Measurements from ENCODE around the gene PCSK5.
"Not testable (repeated sequence)": the region's sequence is repeated elsewhere in the genome, so short reads cannot be mapped to it uniquely, and the experiment has no call there.

The PCSK5 gene

DNA sequence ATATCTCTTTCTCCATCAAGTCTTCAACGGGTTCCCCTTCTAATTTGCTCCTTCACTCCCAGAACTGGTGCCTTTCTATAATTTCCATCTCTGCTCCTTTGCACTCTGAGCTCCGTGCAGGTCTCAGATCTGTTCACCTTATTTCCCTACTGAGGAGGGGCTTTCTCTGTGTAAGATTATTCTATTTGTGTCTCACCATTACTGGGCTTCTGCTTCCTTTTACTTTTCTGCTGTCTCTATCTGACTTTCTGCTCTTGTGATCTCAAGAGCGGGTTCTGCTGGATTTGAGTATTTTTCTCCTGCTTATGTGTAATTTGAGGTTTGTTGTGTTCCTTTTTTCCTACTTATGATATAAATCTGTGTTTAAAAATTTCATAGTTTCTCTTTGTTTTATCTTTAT is 117.5 kb downstream of the PCSK5 start:
- no peak for DNase-seq (ENCODE audit: low read depth)

GRCh38 chr9:76013809-76014208 is 123.3 kb downstream of the PCSK5 start:
- DNase-seq (ENCODE audit: low read depth): no peak

DNA sequence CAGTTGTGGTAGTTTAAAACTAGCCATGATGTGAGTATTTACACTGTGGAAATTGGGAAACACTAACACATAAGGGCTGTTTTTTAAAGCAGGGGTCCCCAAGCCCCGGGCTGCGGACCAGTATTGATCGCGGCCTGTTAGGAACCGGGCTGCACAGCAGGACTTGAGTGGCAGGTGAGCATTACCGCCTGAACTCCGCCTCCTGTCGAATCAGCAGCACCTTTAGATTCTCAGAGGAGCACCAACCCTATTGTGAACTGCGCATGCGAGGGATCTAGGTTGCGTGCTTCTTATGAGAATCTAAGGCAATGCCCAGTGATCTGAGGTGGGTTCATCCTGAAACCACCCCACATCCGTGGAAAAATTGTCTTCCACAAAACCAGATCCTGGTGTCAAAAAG is 127.8 kb downstream of the PCSK5 start:
- DNase-seq (ENCODE audit: low read depth): no peak

- no peak for DNase-seq (ENCODE audit: low read depth)
Measured at GRCh38 chr9:76018761-76019160, 128.3 kb downstream of the PCSK5 start.

- DNase-seq (ENCODE audit: low read depth): no peak
Measured at GRCh38 chr9:76020652-76021051, 130.2 kb downstream of the PCSK5 start.

- no peak for DNase-seq (ENCODE audit: low read depth)
Measured at GRCh38 chr9:76022317-76022716, 131.8 kb downstream of the PCSK5 start.

DNA sequence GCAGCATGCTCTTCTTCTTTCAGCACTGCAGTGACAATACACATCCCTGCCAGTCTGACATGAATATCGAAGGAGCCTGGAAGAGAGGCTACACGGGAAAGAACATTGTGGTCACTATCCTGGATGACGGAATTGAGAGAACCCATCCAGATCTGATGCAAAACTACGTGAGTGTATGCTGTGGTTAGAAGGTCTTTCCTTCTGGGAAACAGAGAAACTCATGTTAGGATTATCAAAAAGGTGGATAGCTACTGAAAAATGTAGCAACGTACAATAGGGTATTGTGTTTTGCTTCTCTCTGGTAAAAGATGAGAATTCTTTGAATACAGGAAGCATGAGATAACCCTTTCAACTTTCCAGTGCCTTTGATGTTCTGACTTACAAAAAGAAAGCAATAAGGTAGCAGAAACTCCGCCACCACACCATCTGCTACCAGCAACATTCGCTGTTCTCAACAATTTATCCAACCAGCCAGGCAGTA is 133.3 kb downstream of the PCSK5 start:
- peak; percentile 16 for DNase-seq (ENCODE audit: low read depth)

GRCh38 chr9:76025286-76025685 is 134.8 kb downstream of the PCSK5 start:
- no peak for DNase-seq (ENCODE audit: low read depth)

DNA sequence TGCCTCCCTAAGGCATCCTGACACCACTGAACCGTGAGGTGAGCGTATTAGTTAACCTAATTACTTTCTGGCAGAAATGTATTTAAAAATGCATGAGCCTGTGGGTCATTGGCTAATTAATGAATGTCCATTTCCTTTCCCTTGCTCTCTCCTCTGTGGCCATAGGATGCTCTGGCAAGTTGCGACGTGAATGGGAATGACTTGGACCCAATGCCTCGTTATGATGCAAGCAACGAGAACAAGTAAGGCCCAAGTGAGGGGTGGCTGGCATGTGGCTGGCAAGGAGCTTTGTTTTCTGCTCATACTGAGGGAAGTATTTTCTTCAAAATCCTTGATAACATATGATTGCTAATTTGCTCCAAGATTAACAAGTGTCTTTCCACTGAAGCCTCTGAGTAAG is 136.3 kb downstream of the PCSK5 start:
- DNase-seq (ENCODE audit: low read depth): no peak

GRCh38 chr9:76027416-76027815 is 136.9 kb downstream of the PCSK5 start:
- no peak for DNase-seq (ENCODE audit: low read depth)

DNA sequence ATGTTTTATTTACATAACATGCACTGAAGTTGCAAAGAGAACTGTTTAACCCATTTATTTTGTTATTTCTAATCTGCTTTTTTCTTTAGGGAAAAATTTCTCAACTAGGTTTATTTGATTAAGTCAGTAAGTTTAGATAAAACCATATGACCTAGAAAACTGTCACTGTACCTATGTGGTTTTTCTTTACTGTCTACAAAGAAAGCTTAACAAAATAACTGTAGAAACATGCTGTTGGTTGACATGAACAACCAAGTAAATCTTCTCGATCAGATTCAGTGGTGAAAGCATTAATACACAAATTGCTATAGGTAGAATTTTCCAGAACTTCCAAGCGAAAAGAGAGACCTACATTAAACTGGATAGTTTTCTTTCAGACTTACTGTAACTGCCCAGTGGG is 137.4 kb downstream of the PCSK5 start:
- DNase-seq (ENCODE audit: low read depth): no peak

- no peak for DNase-seq (ENCODE audit: low read depth)
Measured at GRCh38 chr9:76032038-76032796, 141.7 kb downstream of the PCSK5 start.

DNA sequence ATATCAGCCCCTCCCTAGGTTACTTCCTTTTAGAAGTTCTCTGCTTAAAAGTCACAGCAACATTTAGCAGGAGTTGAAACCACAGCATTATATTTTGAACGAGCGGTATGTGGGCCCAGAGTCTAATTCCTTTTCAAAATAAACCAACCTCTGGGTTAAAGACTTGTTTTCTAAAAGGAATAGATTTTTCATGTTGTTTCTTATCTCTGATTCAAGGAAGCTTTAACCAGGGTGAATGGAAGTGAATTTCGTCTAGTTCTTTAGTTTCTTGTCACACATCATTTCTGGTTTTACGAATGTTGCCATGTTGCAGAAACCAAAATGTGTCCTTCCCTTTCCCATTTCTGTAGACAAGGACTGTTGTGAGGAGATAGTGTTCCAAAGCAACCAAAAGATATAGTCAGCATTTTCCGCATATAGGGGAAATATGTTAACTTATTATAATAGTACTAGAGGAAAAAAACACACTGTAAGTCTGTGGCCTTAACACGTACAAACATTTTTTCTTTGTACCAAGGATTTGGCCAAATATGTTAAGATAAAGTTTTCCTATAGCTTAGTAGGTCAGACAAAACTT is 142.4 kb downstream of the PCSK5 start:
- no peak for DNase-seq (ENCODE audit: low read depth)

- no peak for DNase-seq (ENCODE audit: low read depth)
Measured at GRCh38 chr9:76034049-76034448, 143.6 kb downstream of the PCSK5 start.

DNA sequence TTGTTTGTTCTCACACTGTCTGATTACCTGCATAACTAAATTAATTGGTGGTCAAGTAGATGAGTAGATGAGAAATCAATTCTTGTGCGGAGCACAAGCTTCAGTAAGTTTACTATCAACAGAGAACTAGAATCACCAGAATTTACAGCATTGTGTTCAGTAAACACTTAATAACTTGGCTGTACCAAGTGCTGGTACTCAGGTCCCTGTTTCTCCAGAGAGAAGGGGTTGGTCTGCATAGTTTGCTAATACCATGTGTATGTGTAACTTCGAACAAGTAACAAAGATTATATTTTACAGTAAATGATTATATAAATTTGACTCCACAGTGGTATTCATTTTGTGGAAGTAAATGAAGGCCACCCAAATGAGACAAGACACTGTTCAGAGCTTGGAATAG is 146.3 kb downstream of the PCSK5 start:
- DNase-seq (ENCODE audit: low read depth): no peak

GRCh38 chr9:76037587-76038225 is 147.2 kb downstream of the PCSK5 start:
- no peak for DNase-seq (ENCODE audit: low read depth)

- no peak for DNase-seq (ENCODE audit: low read depth)
Measured at GRCh38 chr9:76038431-76038830, 148.0 kb downstream of the PCSK5 start.

GRCh38 chr9:76044266-76044819 is 153.9 kb downstream of the PCSK5 start:
- no peak for DNase-seq (ENCODE audit: low read depth)

- no peak for DNase-seq (ENCODE audit: low read depth)
Measured at GRCh38 chr9:76045221-76045620, 154.7 kb downstream of the PCSK5 start.

DNA sequence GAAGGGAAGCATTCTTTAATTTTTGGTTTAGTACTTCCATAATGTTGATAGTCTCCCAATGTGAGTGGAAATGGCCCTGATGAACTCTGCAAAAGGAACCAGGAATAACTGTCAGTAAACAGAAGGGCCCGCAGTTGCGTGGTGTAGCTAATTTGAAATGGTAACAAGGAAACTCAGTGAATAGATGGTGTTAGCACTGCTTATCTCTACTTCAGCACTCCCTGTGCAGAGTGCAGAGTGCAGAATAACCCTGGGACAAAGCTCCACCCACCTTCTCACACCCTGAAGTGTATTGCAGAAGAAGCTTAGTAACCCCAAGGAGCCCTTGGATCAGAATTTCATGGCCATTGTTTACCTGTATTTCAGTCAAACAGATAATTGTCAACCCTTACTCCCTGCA is 158.9 kb downstream of the PCSK5 start:
- no peak for DNase-seq (ENCODE audit: low read depth)

DNA sequence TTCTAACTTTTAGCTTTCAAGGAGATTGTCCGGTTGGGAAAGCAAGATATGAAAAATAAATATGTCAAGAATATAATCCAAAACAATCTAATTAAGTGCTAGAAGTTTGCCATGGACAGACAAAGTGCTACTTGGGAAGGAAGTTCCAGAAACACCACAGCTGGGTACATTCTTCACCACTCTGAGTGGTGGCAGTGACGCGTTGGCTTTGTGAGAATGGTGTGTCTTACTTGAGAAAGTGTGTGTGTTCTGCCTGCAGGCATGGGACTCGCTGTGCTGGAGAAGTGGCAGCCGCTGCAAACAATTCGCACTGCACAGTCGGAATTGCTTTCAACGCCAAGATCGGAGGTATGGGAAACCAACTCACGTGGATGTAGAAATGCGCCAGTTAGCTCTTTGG is 177.2 kb downstream of the PCSK5 start:
- DNase-seq (ENCODE audit: low read depth): no peak

DNA sequence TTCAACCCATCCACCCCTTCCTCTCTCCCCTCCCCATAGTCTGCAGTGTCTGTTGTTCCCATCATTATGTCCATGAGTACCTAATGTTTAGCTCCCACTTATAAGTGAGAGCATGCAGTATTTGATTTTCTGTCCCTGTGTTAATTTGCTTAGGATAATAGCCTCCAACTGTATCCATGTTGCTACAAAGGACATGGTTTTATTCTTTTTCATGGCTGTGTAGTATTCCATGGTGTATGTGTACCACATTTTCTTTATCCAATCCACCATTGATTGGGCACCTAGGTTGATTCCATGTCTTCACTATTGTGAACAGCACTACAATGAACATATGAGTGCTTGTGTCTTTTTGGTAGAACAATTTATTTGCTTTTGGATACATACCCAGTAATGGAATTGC is 187.1 kb downstream of the PCSK5 start:
- DNase-seq (ENCODE audit: low read depth): no peak

DNA sequence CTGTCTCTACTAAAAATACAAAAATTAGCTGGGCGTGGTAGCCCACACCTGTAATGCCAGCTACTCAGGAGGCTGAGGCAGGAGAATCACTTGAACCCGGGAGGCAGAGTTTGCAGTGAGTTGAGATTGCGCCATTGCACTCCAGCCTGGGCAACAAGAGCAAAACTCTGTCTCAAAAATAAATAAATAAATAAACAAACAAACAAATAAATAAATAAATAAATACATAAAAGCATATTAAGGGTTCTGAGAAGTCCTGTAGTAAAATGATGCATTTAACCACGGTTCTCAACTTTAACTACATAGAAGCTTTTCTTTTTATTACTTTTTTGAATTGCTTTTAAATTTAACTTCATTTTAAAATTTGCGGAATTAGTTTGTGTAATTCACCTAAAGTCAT is 190.8 kb downstream of the PCSK5 start:
- DNase-seq (ENCODE audit: low read depth): not testable (repeated sequence)

Data from activated T-cell treated with anti-CD3 and anti-CD28 coated beads for 24 hours (primary cell).